VCaP (cell line): ENCODE data around the gene HDAC4.

ENCODE experiments used
- H3K27ac ChIP-seq: fragments of 450-650 bp; 2 replicates; pipeline ENCODE4 v1.5.1; 2017
- TF ChIP-seq, protein P1 (sequence below): fragments of 450-650 bp; conservative IDR thresholded peaks from 2 replicates; pipeline ENCODE4 v1.5.1; 2017; ENCODE audit warnings: mild to moderate bottlenecking, moderate library complexity

HDAC4 gene

DNA sequence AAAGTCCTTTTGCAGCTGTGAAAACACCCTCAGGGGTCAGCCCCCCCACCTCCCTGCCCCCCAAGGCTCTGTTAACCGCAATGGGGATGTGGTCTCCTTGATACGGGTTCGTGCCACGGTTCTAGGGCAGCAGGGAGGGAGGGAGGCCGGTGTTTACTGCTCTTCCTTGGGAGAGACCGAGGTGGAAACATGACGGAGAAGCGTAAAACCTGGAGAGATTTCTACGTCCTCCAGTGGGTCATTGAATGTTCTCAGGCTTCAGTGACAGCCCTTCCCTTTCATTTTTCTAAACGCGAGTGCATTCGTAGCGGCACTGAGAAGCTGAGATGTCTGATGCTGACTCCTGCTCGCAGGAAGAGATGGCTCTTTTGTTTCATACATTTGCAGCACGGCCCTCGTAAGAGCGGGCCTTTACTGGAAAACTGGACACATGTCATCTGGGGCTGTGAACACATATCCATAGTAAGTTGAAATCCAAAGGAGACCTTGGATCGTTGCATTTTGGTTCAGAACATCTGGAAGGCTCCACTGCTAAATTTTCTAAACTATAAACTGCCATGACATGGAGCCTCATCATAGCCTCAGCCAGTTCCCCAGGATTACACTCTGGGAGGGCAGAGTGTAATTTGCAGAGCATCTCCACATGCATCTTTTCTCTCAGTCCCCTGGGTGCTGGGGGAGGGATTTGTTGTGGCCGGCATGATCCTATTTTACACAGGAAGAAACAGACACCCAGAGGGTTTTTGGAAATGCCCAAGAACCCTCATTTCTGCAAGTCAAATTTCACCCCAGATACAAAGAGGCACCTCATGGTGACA is 40.6 kb upstream of the HDAC4 start:
- TF ChIP-seq, protein P1, sequence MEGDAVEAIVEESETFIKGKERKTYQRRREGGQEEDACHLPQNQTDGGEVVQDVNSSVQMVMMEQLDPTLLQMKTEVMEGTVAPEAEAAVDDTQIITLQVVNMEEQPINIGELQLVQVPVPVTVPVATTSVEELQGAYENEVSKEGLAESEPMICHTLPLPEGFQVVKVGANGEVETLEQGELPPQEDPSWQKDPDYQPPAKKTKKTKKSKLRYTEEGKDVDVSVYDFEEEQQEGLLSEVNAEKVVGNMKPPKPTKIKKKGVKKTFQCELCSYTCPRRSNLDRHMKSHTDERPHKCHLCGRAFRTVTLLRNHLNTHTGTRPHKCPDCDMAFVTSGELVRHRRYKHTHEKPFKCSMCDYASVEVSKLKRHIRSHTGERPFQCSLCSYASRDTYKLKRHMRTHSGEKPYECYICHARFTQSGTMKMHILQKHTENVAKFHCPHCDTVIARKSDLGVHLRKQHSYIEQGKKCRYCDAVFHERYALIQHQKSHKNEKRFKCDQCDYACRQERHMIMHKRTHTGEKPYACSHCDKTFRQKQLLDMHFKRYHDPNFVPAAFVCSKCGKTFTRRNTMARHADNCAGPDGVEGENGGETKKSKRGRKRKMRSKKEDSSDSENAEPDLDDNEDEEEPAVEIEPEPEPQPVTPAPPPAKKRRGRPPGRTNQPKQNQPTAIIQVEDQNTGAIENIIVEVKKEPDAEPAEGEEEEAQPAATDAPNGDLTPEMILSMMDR, result no peak
- no peak overlapping the region for H3K27ac ChIP-seq

DNA sequence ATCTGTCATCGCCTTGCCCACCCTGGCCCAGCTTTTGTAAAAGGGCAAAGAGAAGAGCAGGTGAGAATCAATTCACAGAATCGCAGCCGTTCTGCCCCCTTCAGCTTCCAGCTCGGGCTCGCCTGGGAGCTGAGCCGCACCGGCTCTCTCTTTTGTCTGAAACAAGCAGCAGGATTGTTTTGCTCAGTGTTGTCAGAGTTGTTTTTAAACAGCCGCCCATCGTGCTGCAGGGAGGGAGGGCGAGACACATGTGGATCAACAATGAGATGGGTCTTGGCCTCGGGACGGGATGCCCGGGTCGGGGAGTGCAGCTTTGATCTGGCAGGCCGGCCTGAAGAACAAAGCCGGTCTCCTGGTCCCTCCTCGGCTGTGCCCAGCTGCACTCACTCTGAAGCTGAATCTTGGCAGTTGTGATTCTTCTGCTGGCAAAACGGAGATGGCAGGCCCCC is 39.7 kb upstream of the HDAC4 start:
- TF ChIP-seq, protein P1, result no peak
- H3K27ac ChIP-seq, result no peak overlapping the region

DNA sequence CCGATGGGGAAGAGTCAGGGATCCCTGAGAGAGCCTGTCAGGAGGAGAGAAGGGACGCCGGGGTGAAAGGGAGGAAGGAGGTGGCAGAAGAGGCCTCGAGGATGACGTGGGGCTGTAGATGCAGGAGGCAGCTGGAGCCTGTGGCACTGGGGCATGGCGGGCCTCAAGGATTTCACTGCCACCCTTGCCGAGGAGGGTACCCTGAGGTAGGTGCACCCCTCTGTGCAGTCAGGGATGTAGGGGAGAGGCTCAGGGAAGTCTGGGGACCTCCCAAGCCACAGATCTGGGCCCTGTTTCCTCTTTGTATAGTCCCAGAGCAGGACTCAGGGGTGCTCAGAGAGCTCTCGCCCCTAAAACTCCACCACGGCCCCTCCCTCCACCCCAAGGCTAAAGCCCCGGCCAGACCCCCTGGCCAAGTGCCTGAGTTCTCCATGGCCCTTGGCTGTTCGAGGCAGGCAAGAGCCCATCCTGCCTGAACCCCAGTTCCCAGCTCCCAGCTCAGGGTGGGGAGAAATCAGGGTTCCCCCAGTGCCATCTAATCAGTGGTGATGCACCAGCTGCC is 39.0 kb upstream of the HDAC4 start:
- H3K27ac ChIP-seq, result no peak overlapping the region
- TF ChIP-seq, protein P1, result no peak

DNA sequence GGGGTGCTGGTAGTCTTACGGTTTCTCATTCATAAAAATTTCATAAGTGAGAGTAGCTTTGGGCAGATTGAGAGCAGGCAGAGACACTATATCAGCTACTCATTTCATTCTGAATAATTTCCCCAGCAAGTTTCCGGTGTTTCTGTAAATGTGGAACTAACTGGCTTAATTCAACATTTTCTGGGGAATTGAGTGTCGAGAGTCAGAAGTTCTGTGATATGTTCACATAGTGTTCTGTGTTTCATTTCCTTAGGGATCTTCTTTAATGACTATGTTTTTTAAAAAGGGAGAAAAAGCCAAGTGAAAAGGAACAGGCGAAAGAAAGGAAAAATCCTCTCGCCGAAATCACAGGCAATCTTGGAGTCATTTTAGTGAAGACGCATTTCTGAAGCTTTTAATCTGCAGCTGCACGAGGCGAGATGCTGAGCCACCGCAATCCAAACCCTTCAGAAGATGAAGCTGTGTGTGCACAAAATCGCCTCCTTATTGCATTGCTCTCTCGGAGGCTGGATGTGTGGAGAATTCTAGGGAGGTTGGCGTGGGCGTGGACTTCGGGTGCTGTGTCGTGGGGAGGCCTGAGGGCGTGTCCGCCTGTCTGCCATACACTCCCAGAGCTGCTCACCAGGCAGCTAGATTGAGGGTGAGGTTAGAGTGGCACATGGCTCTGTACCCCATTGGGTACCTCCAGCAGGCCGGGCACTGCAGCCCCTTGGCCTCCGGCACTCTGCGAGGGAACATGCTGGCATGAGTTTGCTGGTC is 38.4 kb upstream of the HDAC4 start:
- TF ChIP-seq, protein P1, result no peak
- H3K27ac ChIP-seq, result no peak overlapping the region

DNA sequence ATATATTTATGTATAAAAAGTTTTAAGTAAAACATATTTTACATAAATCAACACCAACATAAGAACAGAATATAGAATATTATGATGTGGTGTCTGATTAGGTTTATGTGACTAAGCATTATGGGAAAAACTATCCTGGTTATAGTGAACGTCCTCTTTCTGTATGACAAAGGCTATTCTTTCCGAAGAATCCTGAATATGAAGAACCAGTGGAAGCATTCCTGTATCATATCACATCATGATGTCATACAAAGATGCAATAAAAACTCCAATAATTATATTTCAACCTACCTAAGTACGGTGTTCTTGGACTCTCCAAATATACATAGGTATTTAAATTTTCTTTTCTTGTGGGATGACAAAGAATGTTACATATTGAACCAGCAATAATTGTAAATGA is 37.5 kb upstream of the HDAC4 start:
- H3K27ac ChIP-seq, result no peak overlapping the region
- TF ChIP-seq, protein P1, result no peak

DNA sequence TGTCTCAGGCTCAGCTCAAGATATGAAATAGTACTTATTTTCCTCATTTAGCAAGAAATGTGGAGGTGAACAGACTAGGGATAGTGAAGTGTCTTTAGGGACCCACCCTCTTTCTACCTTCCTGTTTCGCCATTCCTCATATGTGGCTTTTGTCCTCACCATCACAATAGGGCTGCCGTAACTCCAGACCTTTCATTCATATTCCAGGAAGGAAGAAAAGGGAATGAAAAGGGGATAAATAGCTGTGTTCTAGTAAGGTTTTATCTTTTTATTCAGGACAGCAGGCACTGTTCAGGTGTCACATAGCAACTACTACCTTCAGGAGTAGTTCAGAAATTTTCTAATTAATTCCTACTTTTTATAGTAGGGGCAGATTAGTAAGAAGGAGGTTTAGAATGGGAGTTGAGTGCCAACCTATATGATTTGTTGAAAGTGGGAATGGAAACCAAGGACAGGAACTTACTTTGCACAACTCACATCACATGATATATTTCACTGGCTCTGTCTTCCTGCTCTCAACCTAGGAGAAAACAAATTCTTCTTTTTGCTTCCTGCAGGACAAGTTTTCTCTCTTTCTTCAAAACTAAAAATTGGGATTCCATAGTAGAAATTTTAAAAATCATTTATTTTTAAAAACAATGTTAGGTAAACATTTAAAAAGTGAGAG is 36.0 kb upstream of the HDAC4 start:
- TF ChIP-seq, protein P1, result no peak
- H3K27ac ChIP-seq, result no peak overlapping the region

DNA sequence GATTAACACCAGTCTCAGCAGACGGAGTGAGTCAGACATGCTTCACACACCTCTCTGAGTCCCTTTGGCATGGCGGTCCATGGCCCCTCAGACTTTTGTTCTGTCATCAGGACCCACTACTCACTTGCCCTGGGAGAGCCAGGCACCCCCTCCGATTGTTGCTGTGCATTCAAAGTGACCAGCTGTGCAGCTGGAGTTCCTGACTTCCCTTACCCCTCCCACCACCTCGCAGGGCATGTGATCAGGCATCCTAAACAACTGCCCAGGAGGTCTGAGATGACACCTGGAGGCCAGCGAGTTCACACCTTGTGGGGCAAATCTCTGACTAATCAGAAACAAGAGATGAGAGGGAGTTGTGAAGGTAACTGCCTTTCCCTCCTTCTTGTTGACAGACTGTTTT is 35.3 kb upstream of the HDAC4 start:
- TF ChIP-seq, protein P1, result no peak
- no peak overlapping the region for H3K27ac ChIP-seq
